Right renal cortex interstitium (tissue), 3 donors: Measurements from ENCODE around the gene MLLT6. TPM values are rescaled to one million over a fixed set of nuclear protein-coding genes. Genes with fewer than 3 reads are reported as not detected.

ENCODE experiments used
- DNase-seq, 3 donors: peaks; one replicate each; pipeline ENCODE4 v3.0.0-alpha.2; 2013; ENCODE audit warnings: low read depth in 3 of 3, low spot score in 2 of 3
- polyA plus RNA-seq, 3 donors: library from polyadenylated mRNA; unstranded; fragments of 120-200 nt; gene quantifications; one replicate each; pipeline ENCODE4 v1.2.1, GENCODE V29; 2013; ENCODE audit not compliant: insufficient read length in 3 of 3

The MLLT6 gene
- polyA plus RNA-seq = 10 to 100 TPM; 55.6 to 64.2 (median 63.0) TPM

DNA sequence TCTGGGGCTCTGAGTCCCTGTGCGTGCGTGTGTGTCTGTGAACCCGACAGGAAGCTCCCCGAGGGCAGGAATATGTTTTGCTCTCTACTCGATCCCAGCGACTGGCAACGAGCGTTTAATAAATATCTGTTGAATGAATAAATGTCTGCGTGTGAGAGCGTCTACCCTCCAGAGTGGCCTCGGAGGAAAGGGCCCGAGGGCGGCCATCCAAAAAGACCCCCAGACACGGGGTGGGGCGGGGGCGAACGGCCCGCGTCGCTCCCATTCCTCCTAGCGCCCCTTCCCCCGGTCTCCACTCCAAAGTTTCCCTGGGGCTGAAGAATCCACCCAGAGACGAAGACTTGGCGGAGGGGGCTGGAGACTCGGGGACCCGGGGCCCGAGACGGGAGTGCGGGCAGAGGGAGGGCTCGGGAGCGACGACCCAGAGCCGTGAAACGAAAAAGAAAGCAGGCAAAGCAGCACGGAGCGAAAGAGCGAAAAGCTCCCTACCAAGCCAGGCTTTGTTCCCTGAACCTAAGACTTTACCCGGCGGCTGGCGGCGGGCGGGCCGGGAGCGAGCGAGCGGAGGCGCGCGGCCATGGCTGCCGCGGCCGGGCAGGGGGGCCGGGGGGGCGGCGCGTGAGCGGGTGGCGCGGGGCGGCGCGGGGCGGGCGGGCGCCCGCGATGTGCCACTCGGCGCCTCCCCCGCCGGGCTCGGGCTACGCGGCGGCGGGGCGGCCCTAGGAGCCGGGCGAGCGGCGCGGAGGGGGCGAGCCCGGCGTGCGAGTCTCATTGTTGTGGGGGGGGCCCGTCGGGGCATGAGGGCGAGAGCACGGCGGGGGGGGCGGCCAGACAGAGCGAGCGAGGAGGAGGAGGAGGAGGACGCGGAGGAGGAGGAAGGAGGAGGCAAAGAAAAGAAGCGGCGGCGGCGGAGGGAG, at the start of gene MLLT6:
Gene MLLT6 (plus strand): TSS at position 668 of the 917 bp plus-strand sequence. CDS start 360 bp downstream, outside the sequence.
- no peak for DNase-seq

DNA sequence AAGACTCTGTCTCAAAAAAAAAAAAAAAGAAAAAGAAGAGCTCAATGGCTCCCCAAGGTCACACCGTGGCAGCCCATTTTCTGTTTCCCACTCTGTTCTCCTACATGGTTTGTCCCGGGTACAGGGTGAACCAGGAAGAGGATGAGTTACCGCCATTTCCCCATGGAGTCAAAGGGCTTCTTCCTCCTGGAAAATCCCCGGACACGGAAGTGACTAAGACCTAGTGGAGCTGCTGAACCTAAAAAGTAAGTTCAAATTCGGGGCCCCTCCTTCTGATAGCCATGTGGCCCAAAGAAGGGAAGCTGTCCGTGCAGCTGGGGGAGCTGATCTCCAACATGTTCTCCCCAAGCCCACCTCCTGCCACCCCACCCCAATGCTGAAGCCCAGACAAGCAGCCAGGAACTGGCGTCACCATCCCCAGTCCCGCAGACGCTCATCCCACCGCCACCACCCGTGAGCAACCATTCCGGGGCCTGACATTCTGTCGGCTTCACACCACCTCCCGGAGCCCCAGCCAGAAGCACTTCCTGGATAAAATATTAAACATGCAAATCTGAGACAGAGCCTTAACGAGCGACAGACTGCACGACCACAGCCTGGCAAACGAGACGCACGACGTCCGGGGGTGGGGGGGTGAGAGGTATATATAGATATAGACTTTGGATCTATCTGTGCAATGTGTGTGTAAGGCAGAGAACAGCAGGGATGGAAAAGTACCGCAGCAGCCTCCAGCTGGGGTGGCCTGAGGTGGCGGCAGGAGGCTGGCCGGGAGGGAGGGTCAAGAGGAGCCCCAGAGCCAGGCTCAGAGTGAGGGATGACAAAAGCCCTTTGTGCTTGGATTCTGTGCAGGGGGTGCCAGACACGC, 47.9 kb upstream of the MLLT6 start:
- no peak for DNase-seq

- no peak for DNase-seq
Observed at GRCh38 chr17:38657824-38658740, 47.0 kb upstream of the MLLT6 start.

DNA sequence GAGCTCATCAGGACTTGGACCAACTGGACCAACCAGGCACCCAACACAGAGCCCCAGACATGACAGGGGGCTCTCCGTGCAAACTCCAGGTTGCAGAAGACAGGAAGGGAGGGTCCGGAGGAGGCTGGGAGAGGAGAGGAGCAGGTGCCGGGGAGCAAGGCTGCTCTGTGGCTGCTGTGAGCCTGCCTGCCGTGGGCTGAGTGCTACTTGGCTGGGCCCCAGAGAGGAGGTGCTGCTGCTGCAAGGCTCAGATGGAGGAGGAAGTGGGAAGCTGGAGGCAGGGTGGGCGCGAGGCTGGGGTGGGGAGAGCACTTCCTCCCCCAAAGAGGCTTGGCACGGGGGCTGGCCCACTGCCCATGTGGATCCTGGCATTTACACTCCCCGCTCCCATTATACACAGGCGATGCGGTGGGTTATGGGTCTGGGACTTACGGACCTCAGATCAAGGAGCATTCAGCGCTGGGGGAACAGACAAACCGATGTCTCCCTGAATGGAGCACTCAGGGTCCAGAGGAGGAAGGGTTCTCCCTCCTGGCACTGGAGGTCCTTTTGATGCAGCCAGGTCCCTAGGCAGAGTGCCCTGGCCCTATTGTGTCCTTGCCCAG, 46.2 kb upstream of the MLLT6 start:
- DNase-seq = no peak

GRCh38 chr17:38659415-38659814, 45.7 kb upstream of the MLLT6 start:
- no peak for DNase-seq

- no peak for DNase-seq
Observed at GRCh38 chr17:38660097-38661025, 44.7 kb upstream of the MLLT6 start.

- no peak for DNase-seq
Observed at GRCh38 chr17:38663125-38663751, 41.8 kb upstream of the MLLT6 start.

GRCh38 chr17:38663964-38664644, 41.0 kb upstream of the MLLT6 start:
- DNase-seq = no peak

DNA sequence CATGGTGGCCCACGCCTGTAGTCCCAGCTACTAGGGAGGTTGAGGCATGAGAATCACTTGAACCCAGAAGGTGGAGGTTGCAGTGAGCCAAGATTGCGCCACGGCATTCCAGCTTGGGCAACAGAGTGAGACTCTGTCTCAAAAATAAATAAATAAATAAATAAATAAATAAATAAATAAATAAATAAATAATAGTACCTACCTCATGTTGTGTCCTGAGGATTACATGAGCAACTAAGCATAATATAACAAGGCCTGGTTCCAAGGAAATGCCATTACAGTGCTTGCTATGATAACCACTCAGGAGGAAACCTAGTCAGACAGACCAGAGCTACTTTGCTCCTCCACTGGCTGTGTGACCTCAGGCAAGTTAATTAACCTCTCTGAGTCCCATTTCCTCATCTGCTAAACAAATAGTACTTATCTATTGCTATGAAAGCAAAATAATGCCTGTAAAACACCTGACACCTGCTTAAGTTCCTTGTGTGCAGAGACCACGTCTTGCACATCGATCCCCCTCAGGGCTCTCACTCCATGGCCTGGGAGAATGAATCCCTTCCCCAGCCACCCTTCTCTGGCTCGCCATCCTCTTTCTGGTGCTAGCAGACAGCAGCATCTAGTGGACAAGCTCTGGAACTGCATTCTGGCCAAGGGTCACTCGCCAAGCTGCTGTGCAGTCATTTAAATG, 37.8 kb upstream of the MLLT6 start:
- DNase-seq = no peak

DNA sequence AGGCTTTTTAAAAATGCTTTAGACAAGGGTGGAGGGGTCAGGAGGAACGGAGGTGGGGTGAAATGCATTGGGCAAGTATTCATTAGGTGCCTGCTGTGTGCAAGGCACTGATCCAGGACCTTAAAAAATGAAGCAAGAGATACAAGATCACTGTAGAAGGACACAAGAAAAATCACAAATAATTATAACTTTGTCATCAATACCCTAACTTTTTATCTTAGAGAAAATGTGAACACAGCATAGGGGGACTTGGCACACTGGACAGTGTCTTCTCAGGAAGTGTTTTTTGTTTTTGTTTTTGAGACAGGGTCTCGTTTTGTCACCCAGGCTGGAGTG, 37.3 kb upstream of the MLLT6 start:
- no peak for DNase-seq

- no peak for DNase-seq
Observed at GRCh38 chr17:38669520-38669919, 35.6 kb upstream of the MLLT6 start.

- no peak for DNase-seq
Observed at GRCh38 chr17:38671939-38672720, 32.9 kb upstream of the MLLT6 start.

GRCh38 chr17:38672788-38673706, 32.0 kb upstream of the MLLT6 start:
- DNase-seq = no peak

DNA sequence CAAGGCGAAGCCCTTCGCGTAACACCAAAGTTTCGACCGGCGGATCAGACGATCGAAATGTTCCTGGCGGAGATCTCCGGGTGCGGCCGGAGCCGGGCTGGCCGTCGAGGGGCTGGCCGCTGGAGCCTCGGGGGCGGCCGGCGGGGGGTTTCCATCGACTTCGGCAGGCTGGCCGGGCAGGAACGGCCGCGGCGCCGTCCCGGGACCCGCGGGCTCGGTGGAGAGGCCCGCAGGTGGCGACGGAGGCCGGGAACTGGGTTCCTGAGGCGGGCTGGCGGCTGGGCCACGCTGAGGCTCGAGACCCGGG, 31.4 kb upstream of the MLLT6 start:
- no peak for DNase-seq

GRCh38 chr17:38674014-38674748, 30.9 kb upstream of the MLLT6 start:
- DNase-seq = no peak
